Measurements from ENCODE around the gene NKX2-3. TPM values are rescaled to one million over a fixed set of nuclear protein-coding genes. Genes with fewer than 3 reads are reported as not detected.

Gene NKX2-3
- total RNA-seq, 2 experiments from 2014 or later, result not detected

DNA sequence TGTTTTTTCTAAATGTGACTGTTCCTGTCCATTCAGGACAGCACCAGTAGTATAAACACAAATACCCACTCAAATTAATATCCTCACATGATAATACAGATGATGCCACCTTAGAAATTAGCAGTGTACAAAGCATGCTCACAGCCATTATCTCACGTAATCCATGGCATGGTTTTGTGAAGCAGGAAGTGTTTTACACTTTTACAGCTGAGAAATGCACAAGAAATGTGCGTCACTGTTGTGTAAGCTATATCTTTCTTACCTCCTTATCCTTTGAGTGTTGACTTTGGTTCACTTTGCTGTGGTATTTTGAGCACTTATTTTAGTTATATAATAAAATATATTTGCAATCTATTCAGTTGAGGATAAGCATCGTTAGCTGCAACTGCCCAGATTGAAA, 31.6 kb downstream of the NKX2-3 start:
- CTCF ChIA-PET, result interaction anchor here (1.0 to 1.1 kb wide), 2 partner anchors 14 to 128 kb away, joined by 3 read pairs; no protein-coding TSS in a partner anchor
- H3K9me3 ChIP-seq (ENCODE audit: control insufficient read depth in 1 of 2, insufficient read depth in 1 of 2, low read length in 2 of 2), result no peaks in the 10 kb centered on the region
- peaks cover 48% of the 10 kb centered on the region for H3K27me3 Mint-ChIP-seq

DNA sequence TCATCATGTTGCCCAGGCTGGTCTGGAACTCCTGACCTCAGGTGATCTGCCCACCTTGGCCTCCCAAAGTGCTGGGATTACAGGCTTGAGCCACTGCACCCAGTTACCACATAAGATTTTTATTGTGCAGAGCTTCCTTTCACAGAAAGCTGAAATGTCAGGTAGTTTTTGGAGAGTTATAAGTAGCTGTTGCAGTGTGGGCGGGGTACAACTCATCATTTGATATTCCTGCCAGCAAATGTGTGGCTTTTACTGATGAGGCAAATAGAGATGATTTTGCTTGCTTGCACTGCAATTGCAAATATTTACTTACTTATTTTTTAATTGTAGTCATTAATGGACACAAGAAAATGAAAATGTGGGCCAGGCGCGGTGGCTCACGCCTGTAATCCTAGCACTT, 32.4 kb downstream of the NKX2-3 start:
- ChIA-PET CTCF (interaction anchor here (1.0 to 1.1 kb wide), 2 partner anchors 13 to 129 kb away, joined by 3 read pairs; no protein-coding TSS in a partner anchor), POLR2A (no interaction called here)
- peaks cover 7 to 9% of the 10 kb centered on the region in 2 experiments for H3K27me3 ChIP-seq (ENCODE audit: control insufficient read depth in 1 of 2, insufficient read depth in 2 of 2, low read length in 2 of 2)
- ATAC-seq (ENCODE audit: poor library complexity) (no peak), DNase-seq (no peak)
- no peaks in the 10 kb centered on the region for H3K4me1 ChIP-seq (ENCODE audit: insufficient read depth, low read length)
- no peak overlapping the region for H3K4me3 ChIP-seq (ENCODE audit: low read length)
- H3K27ac ChIP-seq (ENCODE audit: low read depth in 1 of 2, low read length in 2 of 2), result no peak overlapping the region
- intact Hi-C loops (cut with DNase I, micrococcal nuclease), result no loop called here
- Mint-ChIP-seq H3K27ac (no peak overlapping the region), H3K36me3 (ENCODE audit: low read depth) (no peaks in the 10 kb centered on the region), H3K27me3 (peaks cover 53% of the 10 kb centered on the region), H3K4me1 (ENCODE audit: low read depth) (no peaks in the 10 kb centered on the region), H3K9me3 (no peaks in the 10 kb centered on the region), H3K4me3 (no peak overlapping the region)
- TF ChIP-seq, protein P1, sequence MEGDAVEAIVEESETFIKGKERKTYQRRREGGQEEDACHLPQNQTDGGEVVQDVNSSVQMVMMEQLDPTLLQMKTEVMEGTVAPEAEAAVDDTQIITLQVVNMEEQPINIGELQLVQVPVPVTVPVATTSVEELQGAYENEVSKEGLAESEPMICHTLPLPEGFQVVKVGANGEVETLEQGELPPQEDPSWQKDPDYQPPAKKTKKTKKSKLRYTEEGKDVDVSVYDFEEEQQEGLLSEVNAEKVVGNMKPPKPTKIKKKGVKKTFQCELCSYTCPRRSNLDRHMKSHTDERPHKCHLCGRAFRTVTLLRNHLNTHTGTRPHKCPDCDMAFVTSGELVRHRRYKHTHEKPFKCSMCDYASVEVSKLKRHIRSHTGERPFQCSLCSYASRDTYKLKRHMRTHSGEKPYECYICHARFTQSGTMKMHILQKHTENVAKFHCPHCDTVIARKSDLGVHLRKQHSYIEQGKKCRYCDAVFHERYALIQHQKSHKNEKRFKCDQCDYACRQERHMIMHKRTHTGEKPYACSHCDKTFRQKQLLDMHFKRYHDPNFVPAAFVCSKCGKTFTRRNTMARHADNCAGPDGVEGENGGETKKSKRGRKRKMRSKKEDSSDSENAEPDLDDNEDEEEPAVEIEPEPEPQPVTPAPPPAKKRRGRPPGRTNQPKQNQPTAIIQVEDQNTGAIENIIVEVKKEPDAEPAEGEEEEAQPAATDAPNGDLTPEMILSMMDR (IDR thresholded peaks at IDR 0.05), result no peak
- no peaks in the 10 kb centered on the region for H3K36me3 ChIP-seq (ENCODE audit: insufficient read depth, low read length)
- H3K9me3 ChIP-seq (ENCODE audit: control insufficient read depth in 1 of 2, insufficient read depth in 1 of 2, low read length in 2 of 2), result no peaks in the 10 kb centered on the region

More for the DNA sequence above, 31.6 kb downstream of the NKX2-3 start:
- POLR2A ChIA-PET, result no interaction called here
- TF ChIP-seq, protein P1 (IDR thresholded peaks at IDR 0.05), result no peak
- ATAC-seq (ENCODE audit: poor library complexity) (no peak), DNase-seq (no peak)
- Histone ChIP-seq H3K4me3 (ENCODE audit: low read length) (no peak overlapping the region), H3K27ac (ENCODE audit: low read depth in 1 of 2, low read length in 2 of 2) (no peak overlapping the region), H3K4me1 (ENCODE audit: insufficient read depth, low read length) (no peaks in the 10 kb centered on the region), H3K27me3 (ENCODE audit: control insufficient read depth in 1 of 2, insufficient read depth in 2 of 2, low read length in 2 of 2) (peaks cover 9 to 11% of the 10 kb centered on the region in 2 experiments), H3K36me3 (ENCODE audit: insufficient read depth, low read length) (no peaks in the 10 kb centered on the region)
- no peak overlapping the region for H3K4me3 Mint-ChIP-seq
- H3K9me3 Mint-ChIP-seq, result no peaks in the 10 kb centered on the region
- no peak overlapping the region for H3K27ac Mint-ChIP-seq
- H3K4me1 Mint-ChIP-seq (ENCODE audit: low read depth), result no peaks in the 10 kb centered on the region
- no peaks in the 10 kb centered on the region for H3K36me3 Mint-ChIP-seq (ENCODE audit: low read depth)
- intact Hi-C loops (cut with DNase I, micrococcal nuclease), result loop anchor here in 1 of 2 experiments (5.0 kb wide), 1 partner anchor 133 kb away; no protein-coding TSS in a partner anchor

DNA sequence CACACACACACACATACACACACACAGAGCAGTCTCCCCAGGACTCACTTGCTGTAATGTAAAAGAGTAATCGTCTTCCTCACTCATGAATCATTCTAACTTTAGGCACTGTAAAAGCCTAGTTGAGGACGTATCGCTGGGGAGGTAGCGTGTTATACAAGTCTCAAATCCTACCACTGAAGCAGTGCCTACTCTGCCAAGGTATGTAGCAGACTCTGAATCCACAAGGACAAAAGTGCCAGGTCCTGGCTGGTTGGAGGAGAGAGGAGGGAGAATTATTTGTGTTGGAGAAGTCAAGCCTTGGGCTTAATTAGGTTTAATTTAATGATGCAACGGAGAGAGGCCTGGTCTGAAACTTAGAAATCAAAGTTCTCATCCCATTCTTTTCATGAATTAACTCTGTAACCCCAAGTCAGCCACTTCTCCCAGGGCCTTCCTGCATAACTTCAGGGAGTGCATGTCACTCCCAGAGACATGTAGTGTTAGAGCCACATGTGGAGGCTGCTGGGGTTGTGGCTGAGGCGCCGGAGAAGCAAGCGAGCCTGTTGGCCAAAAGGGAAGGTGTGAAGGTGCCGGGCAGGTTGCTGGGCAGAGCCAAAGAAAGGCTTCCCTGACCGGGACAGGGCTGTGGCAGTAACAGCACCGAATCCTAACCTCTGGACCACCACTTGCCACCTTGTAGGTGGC, 36.7 kb downstream of the NKX2-3 start:
- H3K9me3 ChIP-seq (ENCODE audit: control insufficient read depth in 1 of 2, insufficient read depth in 1 of 2, low read length in 2 of 2), result peaks cover 0 to 5% of the 10 kb centered on the region in 2 experiments
- POLR2A ChIA-PET, result no interaction called here
- ATAC-seq (ENCODE audit: poor library complexity) (no peak), DNase-seq (no peak)
- H3K4me1 ChIP-seq (ENCODE audit: insufficient read depth, low read length), result no peaks in the 10 kb centered on the region
- H3K36me3 ChIP-seq (ENCODE audit: insufficient read depth, low read length), result no peaks in the 10 kb centered on the region
- H3K27ac ChIP-seq (ENCODE audit: low read depth in 1 of 2, low read length in 2 of 2), result no peak overlapping the region
- H3K4me3 ChIP-seq (ENCODE audit: low read length), result no peak overlapping the region
- CTCF ChIA-PET, result no interaction called here
- H3K27ac Mint-ChIP-seq, result no peak overlapping the region
- no peaks in the 10 kb centered on the region for H3K9me3 Mint-ChIP-seq
- H3K27me3 ChIP-seq (ENCODE audit: control insufficient read depth in 1 of 2, insufficient read depth in 2 of 2, low read length in 2 of 2), result peaks cover 5 to 15% of the 10 kb centered on the region in 2 experiments
- no peaks in the 10 kb centered on the region for H3K36me3 Mint-ChIP-seq (ENCODE audit: low read depth)
- H3K4me1 Mint-ChIP-seq (ENCODE audit: low read depth), result no peaks in the 10 kb centered on the region
- TF ChIP-seq, protein P1 (IDR thresholded peaks at IDR 0.05), result no peak
- peaks cover 42% of the 10 kb centered on the region for H3K27me3 Mint-ChIP-seq
- intact Hi-C loops (cut with DNase I, micrococcal nuclease), result no loop called here
- H3K4me3 Mint-ChIP-seq, result no peak overlapping the region

Data from CD4-positive, alpha-beta T cell (primary cell).